ENCODE measurements around the gene CIAO3.

Gene CIAO3

DNA sequence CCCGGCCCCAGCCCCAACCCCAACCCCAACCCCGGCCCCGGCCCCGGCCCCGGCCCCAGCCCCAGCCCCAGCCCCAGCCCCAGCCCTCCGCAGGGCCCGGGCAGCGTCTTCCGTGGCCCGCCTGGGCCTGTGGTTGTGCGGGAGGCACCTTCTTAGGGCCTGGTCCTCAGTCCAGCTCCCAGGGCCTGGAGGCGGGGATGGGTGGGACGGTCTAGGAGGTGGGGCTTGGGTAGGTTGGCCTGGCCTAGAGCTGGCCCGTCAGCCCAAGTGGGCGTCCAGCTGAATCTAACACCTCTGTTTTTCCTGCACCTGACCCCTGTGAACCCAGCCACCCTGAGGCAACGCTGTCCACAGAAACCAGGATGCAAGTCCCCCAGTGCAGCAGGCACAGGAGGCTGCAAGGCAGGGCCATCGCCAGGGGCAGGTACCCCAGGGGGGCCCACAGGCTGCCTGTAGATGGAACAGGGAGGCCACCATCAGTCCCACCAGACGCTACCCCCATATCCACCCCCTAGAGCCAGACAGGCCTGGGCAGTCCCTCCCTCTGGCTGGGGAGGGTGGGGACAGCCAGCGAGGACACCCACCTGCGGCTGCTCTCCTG lies 28.5 kb upstream of the CIAO3 start:
- H3K9me3 ChIP-seq (ENCODE audit: low read length), result no peaks in the 10 kb centered on the region
- H3K4me3 ChIP-seq (ENCODE audit: low read length), result no peak overlapping the region
- H3K4me1 ChIP-seq (ENCODE audit: insufficient read depth, low read length), result no peaks in the 10 kb centered on the region
- H3K36me3 ChIP-seq (ENCODE audit: insufficient read depth, low read length), result no peaks in the 10 kb centered on the region
- H2AFZ ChIP-seq (ENCODE audit: low read depth, low read length), result no peak overlapping the region
- peaks cover 3% of the 10 kb centered on the region for H3K27me3 ChIP-seq (ENCODE audit: insufficient read depth, low read length)

DNA sequence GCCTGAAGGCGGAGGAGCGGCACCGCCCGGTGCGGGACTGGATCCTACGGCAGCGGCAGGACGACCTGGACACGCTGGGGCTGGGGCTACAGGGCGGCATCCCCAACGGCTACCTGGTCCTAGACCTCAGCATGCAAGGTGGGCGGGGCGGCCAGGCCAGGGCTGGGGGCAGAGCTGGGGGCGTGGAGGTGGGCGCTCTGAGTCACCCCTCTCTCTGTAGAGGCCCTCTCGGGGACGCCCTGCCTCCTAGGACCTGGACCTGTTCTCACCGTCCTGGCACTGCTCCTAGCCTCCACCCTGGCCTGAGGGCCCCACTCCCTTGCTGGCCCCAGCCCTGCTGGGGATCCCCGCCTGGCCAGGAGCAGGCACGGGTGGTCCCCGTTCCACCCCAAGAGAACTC lies 27.6 kb upstream of the CIAO3 start:
- Histone ChIP-seq H3K4me1 (ENCODE audit: insufficient read depth, low read length) (no peaks in the 10 kb centered on the region), H3K36me3 (ENCODE audit: insufficient read depth, low read length) (no peaks in the 10 kb centered on the region), H3K4me3 (ENCODE audit: low read length) (no peak overlapping the region), H3K9me3 (ENCODE audit: low read length) (no peaks in the 10 kb centered on the region), H3K27me3 (ENCODE audit: insufficient read depth, low read length) (no peaks in the 10 kb centered on the region), H2AFZ (ENCODE audit: low read depth, low read length) (no peak overlapping the region)

- Histone ChIP-seq H3K9me3 (ENCODE audit: low read length) (no peaks in the 10 kb centered on the region), H3K4me1 (ENCODE audit: insufficient read depth, low read length) (no peaks in the 10 kb centered on the region), H3K36me3 (ENCODE audit: insufficient read depth, low read length) (no peaks in the 10 kb centered on the region), H2AFZ (ENCODE audit: low read depth, low read length) (no peak overlapping the region), H3K4me3 (ENCODE audit: low read length) (no peak overlapping the region), H3K27me3 (ENCODE audit: insufficient read depth, low read length) (no peaks in the 10 kb centered on the region)
Measured at GRCh38 chr16:767743-768235, 27.0 kb upstream of the CIAO3 start.

- Histone ChIP-seq H3K9me3 (ENCODE audit: low read length) (no peaks in the 10 kb centered on the region), H2AFZ (ENCODE audit: low read depth, low read length) (no peak overlapping the region)
Measured at GRCh38 chr16:766820-767640, 26.2 kb upstream of the CIAO3 start.

DNA sequence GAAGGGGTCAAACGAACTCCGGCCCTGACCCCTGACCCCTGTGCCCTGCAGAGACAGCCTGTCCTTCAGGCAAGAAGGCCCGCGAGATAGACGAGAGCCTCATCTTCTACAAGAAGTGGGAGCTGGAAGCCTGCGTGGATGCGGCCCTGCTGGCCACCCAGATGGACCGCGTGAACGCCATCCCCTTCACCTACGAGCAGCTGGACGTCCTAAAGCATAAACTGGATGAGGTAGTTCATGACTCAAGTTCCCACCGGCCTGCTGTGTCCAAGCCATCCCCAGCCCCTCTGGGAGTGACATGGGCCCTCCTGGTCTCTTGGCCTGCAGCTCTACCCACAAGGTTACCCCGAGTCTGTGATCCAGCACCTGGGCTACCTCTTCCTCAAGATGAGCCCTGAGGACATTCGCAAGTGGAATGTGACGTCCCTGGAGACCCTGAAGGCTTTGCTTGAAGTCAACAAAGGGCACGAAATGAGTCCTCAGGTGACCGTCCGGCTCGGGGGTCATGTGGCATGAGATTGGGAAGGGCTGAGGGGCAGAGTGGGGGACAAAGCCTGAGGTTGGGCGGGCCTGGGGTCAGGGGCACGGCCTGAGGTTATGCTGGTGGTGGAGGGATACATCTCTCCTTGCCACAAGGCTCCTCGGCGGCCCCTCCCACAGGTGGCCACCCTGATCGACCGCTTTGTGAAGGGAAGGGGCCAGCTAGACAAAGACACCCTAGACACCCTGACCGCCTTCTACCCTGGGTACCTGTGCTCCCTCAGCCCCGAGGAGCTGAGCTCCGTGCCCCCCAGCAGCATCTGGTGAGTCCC lies 25.4 kb upstream of the CIAO3 start:
- H3K36me3 ChIP-seq (ENCODE audit: insufficient read depth, low read length), result no peaks in the 10 kb centered on the region
- no peaks in the 10 kb centered on the region for H3K9me3 ChIP-seq (ENCODE audit: low read length)
- H3K27me3 ChIP-seq (ENCODE audit: insufficient read depth, low read length), result no peaks in the 10 kb centered on the region
- no peak overlapping the region for H3K4me3 ChIP-seq (ENCODE audit: low read length)
- no peaks in the 10 kb centered on the region for H3K4me1 ChIP-seq (ENCODE audit: insufficient read depth, low read length)
- no peak overlapping the region for H2AFZ ChIP-seq (ENCODE audit: low read depth, low read length)

More at GRCh38 chr16:766820-767640, 26.2 kb upstream of the CIAO3 start:
- no peaks in the 10 kb centered on the region for H3K27me3 ChIP-seq (ENCODE audit: insufficient read depth, low read length)
- H3K4me1 ChIP-seq (ENCODE audit: insufficient read depth, low read length), result no peaks in the 10 kb centered on the region
- no peak overlapping the region for H3K4me3 ChIP-seq (ENCODE audit: low read length)
- H3K36me3 ChIP-seq (ENCODE audit: insufficient read depth, low read length), result no peaks in the 10 kb centered on the region

- no peaks in the 10 kb centered on the region for H3K36me3 ChIP-seq (ENCODE audit: insufficient read depth, low read length)
- H3K4me3 ChIP-seq (ENCODE audit: low read length), result no peak overlapping the region
- no peaks in the 10 kb centered on the region for H3K9me3 ChIP-seq (ENCODE audit: low read length)
- H2AFZ ChIP-seq (ENCODE audit: low read depth, low read length), result no peak overlapping the region
- H3K27me3 ChIP-seq (ENCODE audit: insufficient read depth, low read length), result no peaks in the 10 kb centered on the region
- H3K4me1 ChIP-seq (ENCODE audit: insufficient read depth, low read length), result no peaks in the 10 kb centered on the region
Measured at GRCh38 chr16:765488-765865, 24.7 kb upstream of the CIAO3 start.

DNA sequence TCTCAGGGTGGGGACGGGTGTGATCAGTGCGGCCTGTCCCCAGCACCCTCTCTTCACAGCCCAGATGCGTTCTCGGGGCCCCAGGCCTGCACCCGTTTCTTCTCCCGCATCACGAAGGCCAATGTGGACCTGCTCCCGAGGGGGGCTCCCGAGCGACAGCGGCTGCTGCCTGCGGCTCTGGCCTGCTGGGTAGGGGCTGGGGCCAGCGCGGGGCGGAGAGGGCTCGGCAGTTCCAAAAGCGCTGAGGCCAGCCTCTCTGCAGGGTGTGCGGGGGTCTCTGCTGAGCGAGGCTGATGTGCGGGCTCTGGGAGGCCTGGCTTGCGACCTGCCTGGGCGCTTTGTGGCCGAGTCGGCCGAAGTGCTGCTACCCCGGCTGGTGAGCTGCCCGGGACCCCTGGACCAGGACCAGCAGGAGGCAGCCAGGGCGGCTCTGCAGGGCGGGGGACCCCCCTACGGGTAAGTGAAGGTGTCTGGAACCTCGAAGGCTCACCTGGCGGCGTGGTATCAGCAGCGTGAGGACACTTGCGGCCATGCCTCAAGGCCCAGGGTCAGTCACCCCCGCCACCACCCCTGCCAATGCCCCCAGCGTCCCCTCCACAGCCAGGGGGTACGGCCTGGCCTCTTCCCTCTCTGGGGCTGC lies 24.2 kb upstream of the CIAO3 start:
- no peak overlapping the region for H2AFZ ChIP-seq (ENCODE audit: low read depth, low read length)
- no peaks in the 10 kb centered on the region for H3K36me3 ChIP-seq (ENCODE audit: insufficient read depth, low read length)
- H3K4me1 ChIP-seq (ENCODE audit: insufficient read depth, low read length), result peaks cover 3% of the 10 kb centered on the region
- no peaks in the 10 kb centered on the region for H3K27me3 ChIP-seq (ENCODE audit: insufficient read depth, low read length)
- no peaks in the 10 kb centered on the region for H3K9me3 ChIP-seq (ENCODE audit: low read length)
- H3K4me3 ChIP-seq (ENCODE audit: low read length), result no peak overlapping the region

- Histone ChIP-seq H3K9me3 (ENCODE audit: low read length) (no peaks in the 10 kb centered on the region), H3K4me3 (ENCODE audit: low read length) (no peak overlapping the region), H3K4me1 (ENCODE audit: insufficient read depth, low read length) (peaks cover 3% of the 10 kb centered on the region), H3K27me3 (ENCODE audit: insufficient read depth, low read length) (no peaks in the 10 kb centered on the region), H3K36me3 (ENCODE audit: insufficient read depth, low read length) (no peaks in the 10 kb centered on the region), H2AFZ (ENCODE audit: low read depth, low read length) (no peak overlapping the region)
Measured at GRCh38 chr16:764184-764750, 23.5 kb upstream of the CIAO3 start.

DNA sequence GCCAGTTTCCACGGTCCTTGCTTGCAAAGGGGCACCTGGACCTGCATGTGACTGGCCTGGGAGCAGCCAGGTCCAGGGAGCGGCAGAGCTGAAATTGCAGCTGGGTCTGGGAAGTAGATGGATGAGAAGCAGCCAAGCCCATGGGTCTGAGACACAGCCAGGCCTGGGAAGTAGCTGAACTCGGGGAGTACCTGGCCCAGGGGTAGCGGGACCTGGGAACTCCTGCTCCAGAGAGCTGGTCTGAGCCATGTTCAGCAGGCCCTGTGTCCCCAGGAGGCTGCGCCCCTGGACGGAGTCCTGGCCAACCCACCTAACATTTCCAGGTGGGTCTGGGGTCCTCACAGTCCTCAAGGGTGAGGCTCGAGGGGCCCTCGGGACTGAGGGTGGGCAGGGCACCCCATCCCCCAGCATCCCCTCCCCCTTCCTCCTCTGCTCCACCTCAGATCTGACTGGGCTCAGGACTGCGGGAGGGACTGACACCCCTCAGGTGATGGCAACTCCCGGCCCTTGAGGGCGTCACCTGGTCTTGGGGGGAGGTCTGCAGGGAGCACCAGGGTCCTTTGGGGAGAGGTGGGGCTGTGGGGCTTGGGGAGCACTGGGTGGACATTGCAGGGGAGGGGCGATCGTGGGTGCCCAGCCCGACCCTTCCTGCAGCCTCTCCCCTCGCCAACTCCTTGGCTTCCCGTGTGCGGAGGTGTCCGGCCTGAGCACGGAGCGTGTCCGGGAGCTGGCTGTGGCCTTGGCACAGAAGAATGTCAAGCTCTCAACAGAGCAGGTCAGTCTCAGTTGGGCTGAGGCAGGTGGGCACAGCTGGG lies 22.8 kb upstream of the CIAO3 start:
- H3K27me3 ChIP-seq (ENCODE audit: insufficient read depth, low read length), result no peaks in the 10 kb centered on the region
- H3K9me3 ChIP-seq (ENCODE audit: low read length), result no peaks in the 10 kb centered on the region
- H2AFZ ChIP-seq (ENCODE audit: low read depth, low read length), result no peak overlapping the region
- no peaks in the 10 kb centered on the region for H3K36me3 ChIP-seq (ENCODE audit: insufficient read depth, low read length)
- H3K4me1 ChIP-seq (ENCODE audit: insufficient read depth, low read length), result peaks cover 3% of the 10 kb centered on the region
- H3K4me3 ChIP-seq (ENCODE audit: low read length), result no peak overlapping the region

GRCh38 chr16:762595-763268 lies 21.9 kb upstream of the CIAO3 start:
- Histone ChIP-seq H3K9me3 (ENCODE audit: low read length) (no peaks in the 10 kb centered on the region), H3K36me3 (ENCODE audit: insufficient read depth, low read length) (no peaks in the 10 kb centered on the region), H3K27me3 (ENCODE audit: insufficient read depth, low read length) (no peaks in the 10 kb centered on the region), H3K4me3 (ENCODE audit: low read length) (no peak overlapping the region), H3K4me1 (ENCODE audit: insufficient read depth, low read length) (peaks cover 3% of the 10 kb centered on the region), H2AFZ (ENCODE audit: low read depth, low read length) (no peak overlapping the region)

GRCh38 chr16:761625-762513 lies 21.1 kb upstream of the CIAO3 start:
- H2AFZ ChIP-seq (ENCODE audit: low read depth, low read length), result no peak overlapping the region
- no peaks in the 10 kb centered on the region for H3K27me3 ChIP-seq (ENCODE audit: insufficient read depth, low read length)
- peaks cover 3% of the 10 kb centered on the region for H3K4me1 ChIP-seq (ENCODE audit: insufficient read depth, low read length)
- H3K9me3 ChIP-seq (ENCODE audit: low read length), result peaks cover under 1% of the 10 kb centered on the region
- no peak overlapping the region for H3K4me3 ChIP-seq (ENCODE audit: low read length)
- no peaks in the 10 kb centered on the region for H3K36me3 ChIP-seq (ENCODE audit: insufficient read depth, low read length)
